H1 (cell line): ENCODE results near the gene ITPKC. TPM values are rescaled to one million over a fixed set of nuclear protein-coding genes. Genes with fewer than 3 reads are reported as not detected.

Experiments used
- ATF2 ChIP-seq: IDR thresholded peaks from 2 replicates; pipeline ENCODE4 v1.6.1; 2012; ENCODE audit warnings: low read length, inconsistent platforms
- CHD7 ChIP-seq: fragments of 300-600 bp; sonication (generic); IDR thresholded peaks from 2 replicates; pipeline ENCODE4 v1.7.1; 2012; ENCODE audit warnings: low read length, moderate library complexity, mild to moderate bottlenecking, inconsistent platforms; ENCODE audit not compliant: insufficient replicate concordance
- RFX5 ChIP-seq: IDR thresholded peaks from 2 replicates; pipeline ENCODE4 v1.6.1; 2011; ENCODE audit warnings: low read depth, low read length, improper control_type of control experiment, borderline replicate concordance
- TAF1 ChIP-seq: IDR thresholded peaks from 2 replicates; pipeline ENCODE4 v1.6.1; 2011; ENCODE audit warnings: mild to moderate bottlenecking, low read depth, low read length
- polyA plus RNA-seq, 7 experiments: library from polyadenylated mRNA; depleted of rRNA in 3 of 7; stranded (reverse) in 5 of 7; unstranded in 2 of 7; fragments of >200 nt in 5 of 7; fragments of 200-250 nt in 2 of 7; gene quantifications; 1 replicate in 5 of 7; 2 replicates in 1 of 7; 4 replicates in 1 of 7; pipeline versions ENCODE4 v1.2.1 to v1.2.3, GENCODE V29; 2011 to 2013; ENCODE audit warnings: missing spikeins in 2 of 7, mixed read lengths in 2 of 7
- total RNA-seq: library from RNA; stranded (reverse); fragmentation: NEBNext Ultra II Directional; extraction: Animal tissue kit (Norgen Biotek cat#: 25700); gene quantifications from 2 replicates; pipeline ENCODE4 v1.2.1, GENCODE V29; 2021

The ITPKC gene
- total and polyA plus RNA-seq, 2 of the 8 experiments (the other 6 are each of a cell fraction or from before 2014, with no cell fraction given), result 5.2 to 8.9 TPM

- TF ChIP-seq CHD7, result no peak
- 0 out of 2 replicates have a peak, but pooled peaks have one; percentile 25 for TF ChIP-seq TAF1
- TF ChIP-seq RFX5, result no peak
- no peak for TF ChIP-seq ATF2
These were observed 25.3 kb upstream of the ITPKC start (continued) for GRCh38 chr19:40691421-40692211.
